ENCODE results near the gene PIGS. TPM values are rescaled to one million over a fixed set of nuclear protein-coding genes. Genes with fewer than 3 reads are reported as not detected.

The PIGS gene
- total and polyA plus RNA-seq, 5 donors = 16.6 to 41.8 (median 40.1) TPM

DNA sequence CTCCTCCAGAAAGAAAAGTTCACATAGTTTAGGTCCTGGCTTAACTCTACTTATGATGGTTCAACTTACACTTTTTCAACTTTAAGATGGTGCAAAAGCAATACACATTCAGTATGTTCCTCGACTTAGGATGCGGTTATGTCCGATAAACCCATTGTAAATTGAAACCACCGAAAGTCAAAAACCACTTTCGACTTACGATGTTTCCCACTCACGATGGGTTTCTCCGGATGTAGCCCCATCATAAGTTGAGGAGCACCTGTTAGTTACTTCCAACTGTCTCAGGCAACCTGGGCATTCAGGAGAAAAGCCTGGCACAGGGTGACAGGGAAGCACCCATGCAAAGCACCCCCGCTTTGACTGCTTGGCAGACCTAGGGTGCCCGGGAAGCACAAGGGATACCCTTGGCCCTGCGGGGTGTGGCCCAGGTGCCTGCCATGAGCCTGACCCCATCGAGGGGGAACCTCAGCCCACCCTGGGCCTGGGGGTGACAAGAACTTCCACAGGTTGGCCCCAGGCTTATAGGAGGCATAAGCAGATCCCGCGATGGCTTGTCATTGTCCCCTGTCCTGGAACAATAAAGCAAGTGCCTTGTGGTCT lies 32.9 kb downstream of the PIGS start:
- intact Hi-C loops (cut with DNase I) = no loop called here
- DNase-seq = no peak

DNA sequence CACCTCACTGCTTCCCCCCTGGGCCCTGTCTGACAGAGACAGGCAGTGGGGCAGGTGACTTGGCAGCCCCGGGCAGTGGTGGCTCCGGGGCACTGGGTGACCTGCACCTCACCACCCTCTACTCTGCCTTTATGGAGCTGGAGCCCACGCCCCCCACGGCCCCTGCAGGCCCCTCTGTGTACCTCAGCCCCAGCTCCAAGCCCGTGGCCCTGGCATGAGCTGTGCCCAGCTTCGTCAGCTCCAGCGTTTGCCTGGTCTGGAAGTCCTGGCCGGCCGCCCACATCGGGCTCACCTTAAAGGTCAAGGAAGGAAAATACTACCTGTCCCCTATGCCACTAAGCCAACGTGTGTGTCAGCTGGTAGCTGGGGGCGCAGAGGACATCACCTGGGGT lies 34.1 kb downstream of the PIGS start:
- WGBS = 69% methylated on average over 12 of the region's 12 CpGs
- H3K27ac ChIP-seq (ENCODE audit: low read length) = no peak overlapping the region
- DNase-seq = no peak
- no peak for ATAC-seq
- intact Hi-C loops (cut with DNase I) = no loop called here
- H3K4me1 ChIP-seq (ENCODE audit: control insufficient read depth, insufficient read depth, low read length) = no peaks in the 10 kb centered on the region
- no peaks in the 10 kb centered on the region for H3K27me3 ChIP-seq (ENCODE audit: control insufficient read depth, insufficient read depth)
- H3K4me3 ChIP-seq (ENCODE audit: low read length) = no peak overlapping the region
- no peaks in the 10 kb centered on the region for H3K9me3 ChIP-seq (ENCODE audit: control insufficient read depth, low read length)

More for the DNA sequence above, 32.9 kb downstream of the PIGS start:
- Histone ChIP-seq H3K27ac (ENCODE audit: low read length) (no peak overlapping the region), H3K4me3 (ENCODE audit: low read length) (no peak overlapping the region), H3K9me3 (ENCODE audit: control insufficient read depth, low read length) (no peaks in the 10 kb centered on the region), H3K4me1 (ENCODE audit: control insufficient read depth, insufficient read depth, low read length) (no peaks in the 10 kb centered on the region), H3K27me3 (ENCODE audit: control insufficient read depth, insufficient read depth) (no peaks in the 10 kb centered on the region)
- ATAC-seq = no peak
- 87% methylated on average over 14 of the region's 14 CpGs for WGBS

DNA sequence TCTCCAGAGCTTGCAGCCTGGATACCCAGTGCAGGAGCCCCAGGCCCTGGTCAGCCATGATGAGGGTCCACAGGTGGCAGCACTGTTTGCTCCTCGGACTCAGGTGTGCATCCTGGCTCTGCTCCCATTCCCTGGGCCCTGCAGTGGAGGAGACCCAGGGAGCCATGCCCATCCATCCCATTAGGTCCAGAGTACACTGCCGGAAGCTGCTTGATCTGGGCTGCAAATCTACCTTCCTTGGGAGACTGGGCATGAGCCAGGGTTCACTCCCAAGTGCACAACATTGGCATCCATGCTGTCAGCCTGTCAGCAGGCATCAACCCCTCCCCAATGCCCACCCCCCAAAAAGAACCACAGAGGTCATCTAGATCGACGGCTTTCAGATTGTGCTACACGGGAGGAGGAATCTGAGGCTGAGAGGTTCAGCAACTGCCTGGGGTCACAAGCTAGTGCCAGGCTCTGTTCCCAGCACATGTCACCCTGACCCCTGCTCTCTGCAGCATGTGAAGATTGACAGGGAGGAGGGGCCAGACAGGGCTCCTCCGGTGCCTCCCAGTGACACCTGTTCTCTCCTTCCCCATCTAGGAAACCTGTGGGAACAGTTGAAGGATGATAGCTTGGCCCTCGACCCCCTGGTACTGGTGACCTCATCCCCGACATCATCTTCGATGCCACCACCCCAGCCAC lies 34.6 kb downstream of the PIGS start:
- no peaks in the 10 kb centered on the region for H3K9me3 ChIP-seq (ENCODE audit: control insufficient read depth, low read length)
- 65% methylated on average over 9 of the region's 9 CpGs for WGBS
- intact Hi-C loops (cut with DNase I) = no loop called here

DNA sequence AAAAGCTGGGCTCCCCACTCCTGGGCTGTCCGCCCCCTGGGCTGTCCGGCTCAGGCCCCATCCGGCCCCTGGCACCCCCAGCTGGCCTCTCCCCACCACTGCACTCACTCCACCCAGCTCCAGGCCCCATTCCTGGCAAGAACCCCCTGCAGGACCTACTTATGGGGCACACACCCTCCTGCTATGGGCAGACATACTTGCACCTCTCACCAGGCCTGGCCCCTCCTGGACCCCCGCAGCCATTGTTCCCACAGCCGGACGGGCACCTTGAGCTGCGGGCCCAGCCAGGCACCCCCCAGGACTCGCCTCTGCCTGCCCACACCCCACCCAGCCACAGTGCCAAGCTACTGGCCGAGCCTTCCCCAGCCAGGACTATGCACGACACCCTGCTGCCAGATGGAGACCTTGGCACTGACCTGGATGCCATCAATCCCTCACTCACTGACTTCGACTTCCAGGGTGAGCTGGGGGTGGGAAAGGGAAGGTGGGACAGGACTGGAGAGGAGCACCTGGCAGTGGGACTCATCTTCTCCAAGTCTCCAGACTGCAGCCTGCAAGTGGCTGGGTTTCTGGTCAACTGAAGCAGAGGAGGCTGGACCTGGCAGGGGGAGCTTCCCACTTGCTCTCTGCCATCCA lies 36.5 kb downstream of the PIGS start:
- Histone ChIP-seq H3K27ac (ENCODE audit: low read length) (no peak overlapping the region), H3K9me3 (ENCODE audit: control insufficient read depth, low read length) (no peaks in the 10 kb centered on the region), H3K4me1 (ENCODE audit: control insufficient read depth, insufficient read depth, low read length) (no peaks in the 10 kb centered on the region), H3K4me3 (ENCODE audit: low read length) (no peak overlapping the region), H3K27me3 (ENCODE audit: control insufficient read depth, insufficient read depth) (no peaks in the 10 kb centered on the region)
- intact Hi-C loops (cut with DNase I) = no loop called here
- DNase-seq = no peak
- ATAC-seq = no peak
- WGBS = 86% methylated on average over 11 of the region's 11 CpGs

More for the DNA sequence above, 34.6 kb downstream of the PIGS start:
- Histone ChIP-seq H3K27me3 (ENCODE audit: control insufficient read depth, insufficient read depth) (no peaks in the 10 kb centered on the region), H3K4me1 (ENCODE audit: control insufficient read depth, insufficient read depth, low read length) (no peaks in the 10 kb centered on the region), H3K27ac (ENCODE audit: low read length) (no peak overlapping the region), H3K4me3 (ENCODE audit: low read length) (no peak overlapping the region)
- ATAC-seq (no peak), DNase-seq (no peak)

DNA sequence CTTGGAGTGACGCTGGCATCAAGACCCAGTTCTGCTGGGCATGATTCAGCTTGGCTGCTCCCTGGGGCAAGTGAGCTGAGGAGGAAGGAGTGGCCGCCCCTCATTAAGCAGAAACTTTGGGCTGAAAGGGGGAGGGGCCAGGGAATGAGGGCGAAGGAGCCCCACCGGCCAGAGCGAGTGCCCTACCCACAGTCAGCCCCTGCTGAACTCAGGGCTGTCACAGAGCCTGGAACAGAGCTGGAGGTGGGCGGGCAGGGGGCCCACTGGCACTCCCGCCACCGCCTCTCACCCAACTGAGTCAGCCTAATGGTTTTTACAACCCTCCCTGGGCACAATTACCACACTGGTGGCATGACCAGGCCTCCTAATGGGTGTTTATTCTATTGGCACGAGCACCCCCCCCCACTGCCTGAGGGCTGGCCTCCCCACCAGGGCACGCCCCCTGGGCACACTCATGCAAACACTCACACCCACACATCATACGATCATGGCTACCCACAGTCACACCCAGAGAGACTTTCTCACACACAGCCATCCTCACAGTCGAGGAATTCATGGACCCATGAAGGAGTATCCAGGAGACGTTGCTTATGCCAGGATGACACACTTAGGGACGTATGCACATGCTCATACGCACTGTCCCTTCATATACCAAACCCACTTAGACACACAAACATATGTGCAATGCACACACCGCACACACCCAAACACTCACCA lies 38.1 kb downstream of the PIGS start:
- intact Hi-C loops (cut with DNase I) = no loop called here
- ATAC-seq = no peak
- H3K4me1 ChIP-seq (ENCODE audit: control insufficient read depth, insufficient read depth, low read length) = no peaks in the 10 kb centered on the region
- no peak for DNase-seq
- H3K27ac ChIP-seq (ENCODE audit: low read length) = no peak overlapping the region
- no peaks in the 10 kb centered on the region for H3K27me3 ChIP-seq (ENCODE audit: control insufficient read depth, insufficient read depth)
- 77% methylated on average over 16 of the region's 16 CpGs for WGBS
- H3K9me3 ChIP-seq (ENCODE audit: control insufficient read depth, low read length) = no peaks in the 10 kb centered on the region
- H3K4me3 ChIP-seq (ENCODE audit: low read length) = no peak overlapping the region

DNA sequence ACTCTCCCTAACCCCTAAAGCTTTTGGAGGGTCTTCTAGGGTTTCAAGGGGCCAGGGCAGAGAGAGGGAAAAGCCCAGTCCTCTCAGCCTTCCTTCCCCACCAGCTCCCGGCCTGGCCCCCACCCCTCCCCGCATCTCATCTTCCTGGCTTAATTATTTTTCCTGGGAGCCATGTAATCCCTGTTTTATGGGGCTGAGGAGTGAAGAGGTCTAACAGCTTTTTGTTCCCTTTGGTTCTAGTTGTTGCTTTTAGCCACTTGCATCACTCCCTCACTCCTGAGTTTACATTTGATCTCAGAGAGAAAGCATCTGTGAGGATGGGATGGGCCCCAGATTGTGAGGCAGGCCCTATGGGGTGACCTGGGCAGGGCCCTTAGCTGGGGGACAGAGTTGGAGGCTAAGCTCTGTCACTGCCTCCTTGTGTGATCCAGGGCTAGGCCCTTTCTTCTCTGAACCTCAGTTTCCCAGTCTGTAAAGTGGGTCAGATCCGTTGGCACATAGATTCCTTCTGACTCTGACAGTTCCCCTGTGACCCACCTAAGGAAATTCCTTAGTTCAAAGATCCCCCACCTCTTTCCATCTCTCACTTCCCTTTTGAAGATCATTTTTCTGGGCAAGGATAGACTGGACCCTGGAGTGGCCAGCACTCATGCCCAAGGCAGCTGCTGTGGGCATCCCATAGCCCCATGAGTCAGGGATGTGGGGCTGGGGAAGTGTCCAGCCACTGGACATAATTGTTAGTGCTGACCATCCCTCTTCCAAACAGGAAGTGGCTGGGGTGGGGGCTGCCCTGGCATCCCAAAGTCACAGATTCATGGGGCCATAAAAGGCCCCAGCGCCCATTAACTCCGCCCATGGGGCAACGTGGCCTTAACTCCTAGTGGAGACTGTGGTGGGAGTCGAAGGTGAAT lies 39.0 kb downstream of the PIGS start:
- WGBS = 75% methylated on average over 7 of the region's 7 CpGs

DNA sequence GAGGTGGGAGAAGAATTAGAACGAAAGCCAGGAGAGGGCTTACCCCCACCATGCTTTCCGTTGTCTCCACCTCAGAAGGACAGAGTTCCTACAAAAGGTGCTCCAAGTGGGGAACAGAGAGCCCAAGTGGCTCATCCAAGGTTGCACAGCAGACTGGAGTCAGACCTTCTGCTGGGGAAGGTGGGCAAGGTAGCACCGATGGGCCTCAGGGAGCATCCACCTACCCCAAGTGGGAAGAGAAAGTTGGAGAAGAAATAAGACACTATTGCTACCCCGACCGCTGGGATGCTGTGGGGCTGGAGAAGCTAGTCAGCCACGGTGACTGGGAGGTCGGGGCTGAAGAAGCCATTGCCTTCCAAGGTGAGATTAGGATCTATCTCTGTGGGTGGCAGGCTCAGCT lies 40.4 kb downstream of the PIGS start:
- ATAC-seq = no peak
- intact Hi-C loops (cut with DNase I) = no loop called here

More for the DNA sequence above, 39.0 kb downstream of the PIGS start:
- Histone ChIP-seq H3K4me3 (ENCODE audit: low read length) (no peak overlapping the region), H3K9me3 (ENCODE audit: control insufficient read depth, low read length) (no peaks in the 10 kb centered on the region), H3K27ac (ENCODE audit: low read length) (no peak overlapping the region), H3K27me3 (ENCODE audit: control insufficient read depth, insufficient read depth) (no peaks in the 10 kb centered on the region), H3K4me1 (ENCODE audit: control insufficient read depth, insufficient read depth, low read length) (no peaks in the 10 kb centered on the region)
- intact Hi-C loops (cut with DNase I) = no loop called here
- DNase-seq (no peak), ATAC-seq (no peak)

DNA sequence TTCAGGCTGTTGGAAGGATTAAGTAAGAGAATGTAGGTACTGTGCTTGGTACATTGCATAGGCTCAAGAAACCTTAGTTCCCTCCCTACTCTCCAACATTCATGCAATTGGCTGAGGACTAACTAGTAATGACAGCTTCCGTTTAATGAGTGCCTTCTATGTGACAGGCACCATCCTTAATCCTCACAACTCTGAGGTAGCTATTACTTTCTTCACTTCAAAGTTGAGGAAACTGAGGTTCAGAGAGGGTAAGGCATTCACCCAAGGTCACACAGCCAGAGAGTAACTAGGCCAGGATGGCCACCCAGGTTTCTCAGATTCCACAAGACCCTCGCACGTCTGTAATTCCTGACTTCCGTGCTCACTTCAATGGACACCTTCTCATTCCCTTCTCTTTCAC lies 41.1 kb downstream of the PIGS start:
- H3K4me1 ChIP-seq (ENCODE audit: control insufficient read depth, insufficient read depth, low read length) = no peaks in the 10 kb centered on the region
- H3K27me3 ChIP-seq (ENCODE audit: control insufficient read depth, insufficient read depth) = no peaks in the 10 kb centered on the region
- intact Hi-C loops (cut with DNase I) = no loop called here
- WGBS = 85% methylated on average over 4 of the region's 4 CpGs
- no peak overlapping the region for H3K27ac ChIP-seq (ENCODE audit: low read length)
- no peak overlapping the region for H3K4me3 ChIP-seq (ENCODE audit: low read length)
- ATAC-seq (no peak), DNase-seq (no peak)
- no peaks in the 10 kb centered on the region for H3K9me3 ChIP-seq (ENCODE audit: control insufficient read depth, low read length)

More for the DNA sequence above, 40.4 kb downstream of the PIGS start:
- WGBS = 72% methylated on average over 7 of the region's 7 CpGs
- H3K9me3 ChIP-seq (ENCODE audit: control insufficient read depth, low read length) = no peaks in the 10 kb centered on the region
- H3K27ac ChIP-seq (ENCODE audit: low read length) = no peak overlapping the region
- DNase-seq = peak in 1 of 3 donors; percentile 9
- H3K4me1 ChIP-seq (ENCODE audit: control insufficient read depth, insufficient read depth, low read length) = no peaks in the 10 kb centered on the region
- no peak overlapping the region for H3K4me3 ChIP-seq (ENCODE audit: low read length)
- no peaks in the 10 kb centered on the region for H3K27me3 ChIP-seq (ENCODE audit: control insufficient read depth, insufficient read depth)

DNA sequence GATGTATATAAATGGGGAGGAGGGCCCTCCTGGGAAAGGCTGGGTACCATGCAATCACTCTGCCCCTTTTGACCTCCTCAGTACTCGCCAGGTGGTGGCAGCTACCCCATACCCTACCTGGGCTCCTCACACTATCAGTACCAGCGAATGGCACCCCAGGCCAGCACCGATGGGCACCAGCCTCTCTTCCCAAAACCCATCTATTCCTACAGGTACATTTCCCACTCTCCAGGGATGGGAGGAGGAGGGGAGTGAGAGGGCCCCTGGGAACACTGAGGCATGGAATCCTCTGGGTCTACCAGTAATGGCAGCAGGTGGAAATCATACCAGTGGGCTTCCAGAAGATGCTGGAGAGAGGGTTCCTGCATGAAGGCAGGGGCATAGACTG lies 42.3 kb downstream of the PIGS start:
- Histone ChIP-seq H3K4me1 (ENCODE audit: control insufficient read depth, insufficient read depth, low read length) (no peaks in the 10 kb centered on the region), H3K27ac (ENCODE audit: low read length) (no peak overlapping the region), H3K9me3 (ENCODE audit: control insufficient read depth, low read length) (no peaks in the 10 kb centered on the region), H3K4me3 (ENCODE audit: low read length) (no peak overlapping the region), H3K27me3 (ENCODE audit: control insufficient read depth, insufficient read depth) (no peaks in the 10 kb centered on the region)
- intact Hi-C loops (cut with DNase I) = no loop called here
- DNase-seq = peak in 1 of 3 donors; percentile 3
- 87% methylated on average over 3 of the region's 3 CpGs for WGBS
- ATAC-seq = no peak

DNA sequence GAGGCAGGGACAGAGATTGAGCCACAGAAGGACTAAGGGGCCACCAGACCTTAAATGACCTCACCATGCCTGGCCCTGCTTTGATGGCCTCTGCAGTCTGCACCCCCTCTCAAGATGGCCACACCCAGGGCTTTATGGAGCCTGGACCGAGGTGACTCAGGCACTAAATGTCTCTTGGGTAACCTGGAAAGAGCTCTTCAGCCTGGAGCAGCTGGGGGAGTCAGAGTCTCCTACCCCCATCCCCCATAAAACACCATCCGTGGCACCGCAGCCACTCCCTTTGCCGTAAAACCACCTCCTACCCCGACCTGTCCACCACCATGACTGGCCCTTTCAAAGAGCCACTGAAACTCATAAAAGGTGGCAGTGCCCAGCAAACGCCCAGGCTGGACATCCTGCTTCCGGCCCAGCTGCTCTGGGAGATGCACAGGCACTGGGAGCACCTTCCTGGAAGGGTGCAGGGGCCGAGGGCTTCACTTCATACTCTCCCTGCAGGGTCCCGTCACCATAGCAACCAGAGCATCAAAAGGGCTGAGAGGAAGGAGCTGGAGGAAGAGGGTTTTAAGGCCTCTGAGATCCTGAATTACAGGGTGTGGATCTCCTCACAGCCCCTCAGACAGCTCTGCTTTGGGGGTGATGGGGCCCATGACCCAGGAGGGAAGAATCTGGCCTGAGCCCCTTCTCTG lies 42.9 kb downstream of the PIGS start:
- DNase-seq = peak in 1 of 3 donors; percentile 27
- 74% methylated on average over 9 of the region's 9 CpGs for WGBS
- no peaks in the 10 kb centered on the region for H3K27me3 ChIP-seq (ENCODE audit: control insufficient read depth, insufficient read depth)
- H3K27ac ChIP-seq (ENCODE audit: low read length) = no peak overlapping the region
- H3K9me3 ChIP-seq (ENCODE audit: control insufficient read depth, low read length) = no peaks in the 10 kb centered on the region
- intact Hi-C loops (cut with DNase I) = no loop called here
- H3K4me3 ChIP-seq (ENCODE audit: low read length) = no peak overlapping the region
- H3K4me1 ChIP-seq (ENCODE audit: control insufficient read depth, insufficient read depth, low read length) = no peaks in the 10 kb centered on the region
- no peak for ATAC-seq

All from right cardiac atrium (tissue), 5 donors.